T-helper 2 cell treated with Interferon-gamma antibody and Interleukin-4, amounts not matched to agents 100 ng/mL and 5 ng/mL, for 36 hours (primary cell): ENCODE data around the gene ST6GAL1. TPM values are rescaled to one million over a fixed set of nuclear protein-coding genes. Genes with fewer than 3 reads are reported as not detected.

Experiments
- intact Hi-C: fragments of 100-400 bp; cut with micrococcal nuclease; formaldehyde crosslinking; loops from one replicate; pipeline ENCODE4 v1.15.1; 2023
- total RNA-seq: library from RNA; stranded (reverse); gene quantifications from 2 replicates; pipeline ENCODE4 v1.2.3, GENCODE V29; 2022

The ST6GAL1 gene
- total RNA-seq, 1 donor from 2014 or later = 113 TPM

DNA sequence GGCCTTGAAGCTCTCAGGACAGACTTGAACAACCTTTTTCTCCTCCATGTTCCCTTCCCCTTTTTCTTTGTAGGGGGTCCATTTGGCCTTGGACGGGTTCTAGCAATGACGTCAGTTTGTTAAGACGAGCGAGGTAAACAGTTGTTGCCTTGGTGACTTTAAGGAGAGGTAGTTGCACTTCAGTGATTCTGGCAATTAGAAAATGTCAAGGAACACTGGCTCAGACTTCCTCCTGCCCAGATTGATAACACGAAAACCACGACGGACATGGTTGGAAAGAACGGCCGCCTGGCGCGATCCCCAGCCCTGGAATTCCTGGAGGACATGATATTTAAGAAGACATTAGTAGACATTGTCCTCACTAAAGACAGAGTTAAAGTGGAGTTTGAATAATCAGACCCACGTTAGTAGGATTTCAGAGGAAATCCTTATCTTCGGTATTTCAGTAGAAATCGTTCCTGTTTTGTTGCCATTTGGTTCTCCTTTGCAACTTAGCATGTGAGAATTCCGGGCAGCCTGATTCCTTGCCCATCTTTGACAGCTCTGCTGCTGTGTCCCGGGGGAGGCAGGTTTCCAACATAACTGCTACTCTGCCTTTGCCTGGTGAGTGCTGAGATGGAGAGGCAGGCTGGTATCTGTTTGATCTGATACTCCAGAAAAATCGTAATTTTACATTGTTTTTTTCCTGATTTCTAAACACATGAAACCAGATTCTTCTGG is 87.3 kb downstream of the ST6GAL1 start:
- intact Hi-C loops = loop anchor here (1.0 kb wide), 1 partner anchor 8 kb away; no protein-coding TSS in a partner anchor

- intact Hi-C loops = loop anchor here (10.0 kb wide), 1 partner anchor 455 kb away; the partner anchor contains the start of gene TBCCD1
Measured at GRCh38 chr3:187019542-187020072, 89.3 kb downstream of the ST6GAL1 start.

DNA sequence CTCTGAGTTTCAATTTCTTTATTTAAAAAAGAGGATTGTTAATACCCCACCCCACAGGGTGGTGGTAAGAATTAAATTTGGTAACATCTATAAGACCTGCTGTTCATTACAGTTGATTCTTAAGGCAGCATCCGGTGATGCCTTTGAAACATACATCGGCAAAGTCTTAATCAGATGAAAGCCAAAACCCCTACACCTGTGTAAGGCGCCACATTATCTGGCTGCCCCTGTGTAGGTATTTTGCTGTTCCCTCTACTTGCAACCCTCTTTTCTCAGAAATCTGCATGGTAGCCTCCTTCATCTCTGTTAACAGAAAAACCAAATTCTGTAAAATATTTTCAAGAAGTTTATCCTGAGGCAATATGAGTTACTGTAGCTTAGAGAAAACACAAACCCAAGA is 90.0 kb downstream of the ST6GAL1 start:
- intact Hi-C loops = loop anchor here (10.0 kb wide), 1 partner anchor 456 kb away; the partner anchor contains the start of gene TBCCD1

- intact Hi-C loops = loop anchor here (10.0 kb wide), 1 partner anchor 457 kb away; the partner anchor contains the start of gene TBCCD1
Measured at GRCh38 chr3:187021748-187022402, 91.5 kb downstream of the ST6GAL1 start.

- intact Hi-C loops = loop anchor here (10.0 kb wide), 1 partner anchor 458 kb away; the partner anchor contains the start of gene TBCCD1
Measured at GRCh38 chr3:187022403-187023029, 92.2 kb downstream of the ST6GAL1 start.

DNA sequence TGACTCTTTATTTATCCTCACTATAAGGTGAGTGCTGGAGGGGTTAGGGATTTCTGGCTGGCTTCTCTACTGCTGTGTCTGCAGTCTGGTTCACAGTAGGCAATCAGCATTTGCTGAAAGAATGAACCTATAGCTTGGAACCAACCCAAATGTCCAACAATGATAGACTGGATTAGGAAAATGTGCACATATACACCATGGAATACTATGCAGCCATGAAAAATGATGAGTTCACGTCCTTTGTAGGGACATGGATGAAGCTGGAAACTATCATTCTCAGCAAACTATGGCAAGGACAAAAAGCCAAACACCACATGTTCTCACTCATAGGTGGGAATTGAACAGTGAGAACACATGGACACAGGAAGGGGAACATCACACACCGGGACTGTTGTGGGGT is 93.0 kb downstream of the ST6GAL1 start:
- intact Hi-C loops = loop anchor here (10.0 kb wide), 1 partner anchor 459 kb away; the partner anchor contains the start of gene TBCCD1

- intact Hi-C loops = loop anchor here (1.0 to 10.0 kb wide), 5 partner anchors 7 to 1087 kb away; partner anchors contain the start of genes TBCCD1 and TRA2B
Measured at GRCh38 chr3:187024536-187025226, 94.4 kb downstream of the ST6GAL1 start.

DNA sequence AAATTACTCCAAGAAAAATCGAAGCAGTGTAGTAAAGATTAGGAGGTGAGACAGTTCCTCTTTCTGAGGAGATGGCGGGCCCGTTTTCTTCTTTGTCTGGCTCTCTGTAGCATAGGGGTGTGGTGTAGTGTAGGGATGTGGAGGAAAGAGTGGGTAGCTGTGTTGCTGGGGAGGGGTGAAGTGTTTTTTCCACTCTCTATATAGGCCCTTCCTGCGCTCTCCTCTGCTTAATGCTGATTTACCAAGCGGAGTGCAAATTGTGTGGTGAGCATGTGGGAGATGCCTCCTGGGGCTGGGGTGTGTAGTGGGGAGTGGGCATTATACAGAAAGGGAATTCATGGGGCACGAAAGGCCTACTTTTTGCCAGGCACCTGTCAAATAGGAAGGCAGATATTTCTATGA is 94.9 kb downstream of the ST6GAL1 start:
- intact Hi-C loops = loop anchor here (1.0 to 10.0 kb wide), 5 partner anchors 8 to 1088 kb away; partner anchors contain the start of genes TBCCD1 and TRA2B

- intact Hi-C loops = loop anchor here (1.0 to 10.0 kb wide), 7 partner anchors 8 to 1088 kb away; partner anchors contain the start of genes ST6GAL1, TBCCD1 and TRA2B
Measured at GRCh38 chr3:187025656-187026316, 95.5 kb downstream of the ST6GAL1 start.

- intact Hi-C loops = loop anchor here (2.0 to 10.0 kb wide), 6 partner anchors 36 to 1089 kb away; partner anchors contain the start of genes ST6GAL1, TBCCD1 and TRA2B
Measured at GRCh38 chr3:187026317-187026670, 96.0 kb downstream of the ST6GAL1 start.

DNA sequence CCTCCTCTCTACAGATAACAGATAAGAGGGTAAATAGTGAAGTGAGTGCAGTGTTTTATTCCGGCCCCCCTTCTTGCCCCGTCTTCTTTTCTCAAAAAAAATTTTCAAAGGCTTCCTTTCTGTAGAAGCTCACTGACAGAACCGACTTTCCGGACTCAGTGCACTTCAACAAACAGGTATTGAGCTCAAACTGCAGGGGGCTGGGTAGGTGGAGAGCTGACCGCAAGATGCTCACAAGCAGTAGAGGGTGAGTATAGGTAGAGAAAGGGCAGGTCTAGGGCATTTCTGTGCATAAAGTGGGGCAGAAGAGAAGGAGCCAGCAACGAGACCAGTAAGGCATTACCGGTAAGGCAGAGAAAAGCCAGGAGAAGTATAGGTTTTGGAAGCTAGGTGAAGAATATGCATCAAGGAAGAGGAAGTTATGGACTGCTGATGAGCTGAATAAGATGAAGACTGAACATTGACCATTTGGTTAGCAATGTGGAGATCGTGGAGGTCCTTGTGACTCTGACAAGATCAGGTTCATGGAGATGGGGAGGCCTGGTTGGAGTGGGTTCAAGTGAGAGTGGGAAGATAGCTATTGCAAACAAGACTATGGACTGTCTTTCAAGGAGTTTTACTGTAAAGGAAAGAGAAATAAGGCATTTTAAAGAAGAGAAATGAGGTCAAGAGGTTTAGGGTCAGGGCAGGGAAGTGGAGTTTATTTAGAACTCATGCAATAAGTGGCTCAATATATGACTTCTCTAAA is 97.4 kb downstream of the ST6GAL1 start:
- intact Hi-C loops = loop anchor here (1.0 to 10.0 kb wide), 9 partner anchors 14 to 1090 kb away; partner anchors contain the start of genes RPL39L, ST6GAL1, TBCCD1 and TRA2B

- intact Hi-C loops = no loop called here
Measured at GRCh38 chr3:187031934-187032333, 101.6 kb downstream of the ST6GAL1 start.

DNA sequence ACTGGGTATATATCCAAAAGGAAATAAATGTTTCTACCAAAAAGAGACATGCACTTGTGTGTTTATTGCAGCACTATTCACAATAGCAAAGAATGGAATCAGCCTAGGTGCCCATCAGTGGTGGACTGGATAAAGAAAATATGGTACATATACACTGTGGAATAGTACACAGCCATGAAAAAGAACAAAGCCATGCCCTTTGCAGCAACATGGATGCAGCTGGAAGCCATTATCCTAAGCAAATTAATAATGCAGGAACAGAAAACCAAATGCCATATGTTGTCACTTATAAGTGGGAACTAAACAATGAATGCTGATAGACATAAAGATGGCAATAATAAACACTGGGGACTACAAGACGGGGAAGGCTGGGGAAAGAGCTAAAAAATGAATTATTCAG is 106.1 kb downstream of the ST6GAL1 start:
- intact Hi-C loops = no loop called here

DNA sequence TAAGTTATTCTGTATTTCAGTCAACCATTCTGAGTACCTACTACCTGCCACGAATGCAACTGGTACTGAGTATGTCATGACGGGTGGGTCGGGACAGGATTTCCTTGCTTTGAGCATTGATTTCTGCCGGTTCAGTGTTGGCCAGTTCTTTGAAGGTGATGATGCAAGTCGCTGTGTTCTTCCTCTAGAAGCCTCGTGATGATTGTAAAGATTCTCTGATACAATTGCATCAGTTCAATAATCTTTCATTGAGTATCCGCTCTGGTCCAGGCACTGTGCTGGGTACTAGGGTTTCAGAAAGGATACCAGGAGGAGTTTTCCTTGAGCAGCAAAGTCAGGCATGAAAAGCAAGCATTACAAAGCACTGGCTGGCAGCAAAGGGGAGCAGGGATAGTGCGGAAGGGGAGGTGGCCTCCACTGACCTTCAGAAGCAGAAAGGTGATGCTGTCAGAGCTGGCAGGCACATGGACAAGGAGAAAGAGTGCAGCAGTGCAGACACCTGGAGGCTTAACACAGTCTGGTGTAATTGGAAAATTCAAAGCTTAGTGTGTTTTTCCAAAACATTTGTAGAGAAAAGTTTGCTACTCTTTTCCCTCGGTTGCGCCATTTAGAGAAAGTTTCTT is 108.9 kb downstream of the ST6GAL1 start:
- intact Hi-C loops = no loop called here

- intact Hi-C loops = loop anchor here (2.0 to 5.0 kb wide), 5 partner anchors 33 to 157 kb away; partner anchors contain the start of genes RPL39L and ST6GAL1
Measured at GRCh38 chr3:187039723-187040414, 109.5 kb downstream of the ST6GAL1 start.

GRCh38 chr3:187040516-187041361 is 110.4 kb downstream of the ST6GAL1 start:
- intact Hi-C loops = loop anchor here (1.0 to 5.0 kb wide), 7 partner anchors 13 to 158 kb away; partner anchors contain the start of genes RPL39L and ST6GAL1
